C4-2B (cell line): ENCODE results near the gene CMC2.

Source experiments
- H3K27ac ChIP-seq: fragments of 450-650 bp; 2 replicates; pipeline ENCODE4 v1.5.1; 2017
- CTCF ChIP-seq: fragments of 450-650 bp; conservative IDR thresholded peaks from 2 replicates; pipeline ENCODE4 v1.5.1; 2017; ENCODE audit warnings: mild to moderate bottlenecking
- ZFX ChIP-seq: fragments of 450-650 bp; IDR thresholded peaks from 2 replicates; pipeline ENCODE4 v1.6.1; 2017

CMC2 gene

GRCh38 chr16:81006813-81007695 is at the start of gene CMC2, which contains the start of gene CENPN:
Gene CMC2, minus strand, starts transcription at chr16:81006885. Its CDS starts 9,491 bp downstream, at chr16:80997394.
Gene CENPN, plus strand, starts transcription at chr16:81007214. Its CDS starts 4,726 bp downstream, at chr16:81011940.
- TF ChIP-seq ZFX (no peak), CTCF (no peak)
- peak within 1 kb of the TSS; percentile 99 for H3K27ac ChIP-seq

- no peak overlapping the region for H3K27ac ChIP-seq
- TF ChIP-seq ZFX (no peak), CTCF (no peak)
Observed at GRCh38 chr16:81053761-81054160, 47.1 kb upstream of the CMC2 start.

- no peak overlapping the region for H3K27ac ChIP-seq
- no peak for TF ChIP-seq CTCF
- TF ChIP-seq ZFX: no peak
Observed at GRCh38 chr16:81042821-81043220, 36.1 kb upstream of the CMC2 start.

GRCh38 chr16:81041696-81042095 is 35.0 kb upstream of the CMC2 start:
- no peak for TF ChIP-seq ZFX

GRCh38 chr16:81040842-81041241 is 34.2 kb upstream of the CMC2 start:
- no peak for TF ChIP-seq CTCF
- no peak for TF ChIP-seq ZFX

More at GRCh38 chr16:81041696-81042095, 35.0 kb upstream of the CMC2 start:
- no peak overlapping the region for H3K27ac ChIP-seq

GRCh38 chr16:81040131-81040530 is 33.4 kb upstream of the CMC2 start:
- TF ChIP-seq ZFX: no peak
- no peak overlapping the region for H3K27ac ChIP-seq

More at GRCh38 chr16:81040842-81041241, 34.2 kb upstream of the CMC2 start:
- no peak overlapping the region for H3K27ac ChIP-seq

- TF ChIP-seq CTCF: no peak
- TF ChIP-seq ZFX: no peak
- peak overlapping the region; percentile 86 for H3K27ac ChIP-seq
Observed at GRCh38 chr16:81036751-81037350, 30.2 kb upstream of the CMC2 start.

GRCh38 chr16:81035975-81036750 is 29.5 kb upstream of the CMC2 start:
- H3K27ac ChIP-seq: peak overlapping the region; percentile 86
- TF ChIP-seq ZFX: peak; percentile 80
- TF ChIP-seq CTCF: no peak
